NCI-H510A treated with DMSO at 0.1 percent for 48 hours (cell line): Measurements from ENCODE around the gene GNE.

Experiments
- DNase-seq: peaks from one replicate; lab custom pipeline; 2025; lab: John Stamatoyannopoulos, UW

The GNE gene

GRCh38 chr9:36166168-36166927 lies 91.9 kb downstream of the GNE start:
- peak; percentile 50 for DNase-seq

GRCh38 chr9:36165826-36166167 lies 92.5 kb downstream of the GNE start:
- no peak for DNase-seq

GRCh38 chr9:36164989-36165388 lies 93.3 kb downstream of the GNE start:
- DNase-seq, result no peak
